ENCODE data around the gene SF3B3.

DNA sequence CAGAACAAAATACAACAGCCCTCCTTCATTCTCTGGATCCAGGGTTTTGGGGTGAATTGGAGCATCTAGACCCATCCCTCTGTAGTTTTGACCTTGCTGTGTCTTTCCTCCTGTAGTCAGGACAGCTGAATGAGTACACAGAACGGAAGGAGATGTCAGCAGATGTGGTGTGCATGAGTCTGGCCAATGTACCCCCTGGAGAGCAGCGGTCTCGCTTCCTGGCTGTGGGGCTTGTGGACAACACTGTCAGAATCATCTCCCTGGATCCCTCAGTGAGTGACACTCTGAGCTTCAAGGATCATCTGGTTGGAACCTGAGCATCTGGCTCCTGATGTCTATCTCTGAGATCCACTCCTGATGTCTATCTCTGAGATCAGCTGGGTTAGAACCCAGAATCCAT, 32.4 kb downstream of the SF3B3 start:
- no peak for TF ChIP-seq EZH2 (IDR thresholded peaks at IDR 0.05)
- no peak for TF ChIP-seq POLR2AphosphoS5 (IDR thresholded peaks at IDR 0.05; ENCODE audit: borderline replicate concordance, low read depth, low read length)
